GM21381 (cell line): ENCODE results near the gene DENND6A.
"Not testable (repeated sequence)": the region's sequence is repeated elsewhere in the genome, so short reads cannot be mapped to it uniquely, and the experiment has no call there.

Source experiments
- ATAC-seq: cut with Tn5 transposase; IDR thresholded peaks from one replicate; pipeline ENCODE4 v1.9.1; 2021; ENCODE audit warnings: mild to moderate bottlenecking, moderate library complexity; ENCODE audit not compliant: unreplicated experiment

Gene DENND6A, protein sequence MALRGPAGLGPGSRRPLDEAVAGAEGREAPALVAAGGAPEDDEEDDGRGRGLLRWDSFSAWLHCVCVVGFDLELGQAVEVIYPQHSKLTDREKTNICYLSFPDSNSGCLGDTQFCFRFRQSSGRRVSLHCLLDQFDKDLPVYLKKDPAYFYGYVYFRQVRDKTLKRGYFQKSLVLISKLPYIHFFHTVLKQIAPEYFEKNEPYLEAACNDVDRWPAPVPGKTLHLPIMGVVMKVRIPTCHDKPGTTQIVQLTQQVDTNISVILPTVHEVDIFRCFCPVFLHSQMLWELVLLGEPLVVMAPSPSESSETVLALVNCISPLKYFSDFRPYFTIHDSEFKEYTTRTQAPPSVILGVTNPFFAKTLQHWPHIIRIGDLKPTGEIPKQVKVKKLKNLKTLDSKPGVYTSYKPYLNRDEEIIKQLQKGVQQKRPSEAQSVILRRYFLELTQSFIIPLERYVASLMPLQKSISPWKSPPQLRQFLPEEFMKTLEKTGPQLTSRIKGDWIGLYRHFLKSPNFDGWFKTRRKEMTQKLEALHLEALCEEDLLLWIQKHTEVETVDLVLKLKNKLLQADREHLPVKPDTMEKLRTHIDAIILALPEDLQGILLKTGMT

DNA sequence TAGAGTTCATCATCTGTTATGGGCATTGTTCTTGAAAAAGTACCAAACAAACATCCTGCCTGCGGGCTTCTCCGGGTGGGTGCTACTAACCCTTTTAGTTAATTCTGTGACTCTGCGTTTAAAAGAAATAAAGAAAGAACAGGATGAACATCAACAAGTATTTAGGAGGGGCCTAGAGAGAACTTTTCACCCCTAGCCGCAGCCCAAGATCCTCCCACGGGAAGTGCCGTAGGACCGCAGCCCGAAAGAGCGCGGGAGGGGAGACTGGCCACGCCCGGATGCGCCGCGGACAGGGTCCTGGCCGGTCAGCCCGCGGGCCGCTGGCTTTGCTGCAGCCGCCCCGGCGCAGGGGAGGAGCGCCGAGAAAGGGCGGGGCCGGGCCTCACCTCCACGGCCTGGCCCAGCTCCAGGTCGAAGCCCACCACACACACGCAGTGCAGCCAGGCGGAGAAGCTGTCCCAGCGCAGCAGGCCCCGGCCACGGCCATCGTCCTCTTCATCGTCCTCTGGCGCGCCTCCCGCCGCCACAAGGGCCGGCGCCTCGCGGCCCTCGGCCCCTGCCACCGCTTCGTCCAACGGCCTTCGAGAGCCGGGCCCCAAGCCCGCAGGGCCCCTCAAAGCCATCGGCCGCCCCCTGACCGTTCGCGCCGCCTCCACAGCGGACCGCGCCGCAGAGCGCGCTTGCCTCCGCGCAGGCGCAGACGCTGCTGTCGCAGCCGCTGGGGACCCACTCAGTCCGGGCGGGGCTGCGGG, at the start of gene DENND6A:
Gene DENND6A, minus strand, starts transcription at position 682 of the 752 bp plus-strand sequence. Its CDS starts 59 bp downstream, at position 623.
- peak; percentile 80 for ATAC-seq

DNA sequence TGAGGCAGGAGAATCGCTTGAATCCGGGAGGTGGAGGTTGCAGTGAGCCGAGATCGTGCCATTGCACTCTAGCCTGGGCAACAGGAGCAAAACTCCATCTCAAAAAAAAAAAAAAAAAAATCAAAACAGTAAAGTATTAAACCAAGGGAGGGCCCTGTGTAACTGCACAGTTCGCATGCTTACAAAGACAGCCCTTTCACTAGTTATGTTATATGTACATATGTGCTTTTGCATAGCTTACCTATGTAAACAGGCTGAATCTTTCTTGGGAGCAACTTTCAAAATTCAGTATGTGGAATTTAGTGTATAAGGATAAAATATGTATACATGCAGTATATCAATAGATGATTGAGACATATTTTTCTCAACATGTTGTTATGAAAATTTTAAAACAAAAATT, 47.1 kb upstream of the DENND6A start:
- no peak for ATAC-seq

DNA sequence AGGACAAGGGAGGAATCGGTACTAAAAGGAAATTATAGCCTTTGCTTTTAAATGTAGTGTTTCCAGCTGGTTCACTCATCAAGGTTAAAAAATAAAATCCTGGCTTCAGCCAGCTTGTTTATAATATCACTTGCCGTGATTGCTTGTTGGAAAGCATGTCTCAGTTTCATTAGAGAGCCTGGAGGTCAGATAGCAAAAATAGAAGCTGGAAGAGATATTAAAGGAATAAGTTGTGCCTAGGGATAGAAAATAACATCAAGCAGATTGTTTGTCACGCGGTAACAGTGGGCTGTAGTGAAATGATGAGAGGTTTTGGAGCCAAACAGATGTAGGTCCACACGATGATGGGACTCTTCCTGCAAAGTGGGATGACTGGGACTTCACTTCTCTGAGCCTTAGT, 45.5 kb upstream of the DENND6A start:
- ATAC-seq: no peak

DNA sequence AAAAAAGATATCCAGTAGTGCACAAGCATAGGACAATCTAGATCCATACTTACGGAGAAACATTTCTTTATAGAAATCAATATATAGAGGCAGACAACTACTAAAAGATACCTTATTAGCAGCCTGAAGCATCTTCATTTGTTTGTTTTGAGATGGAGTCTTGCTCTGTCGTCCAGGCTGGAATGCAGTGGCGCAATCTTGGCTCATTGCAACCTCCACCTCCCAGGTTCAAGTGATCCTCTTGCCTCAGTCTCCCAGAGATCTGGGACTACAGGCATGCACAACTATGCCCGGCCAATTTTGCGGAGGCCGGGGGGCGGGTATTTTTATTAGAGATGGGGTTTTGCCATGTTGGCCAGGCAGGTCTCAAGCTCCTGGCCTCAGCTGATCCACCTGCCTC, 45.0 kb upstream of the DENND6A start:
- no peak for ATAC-seq

DNA sequence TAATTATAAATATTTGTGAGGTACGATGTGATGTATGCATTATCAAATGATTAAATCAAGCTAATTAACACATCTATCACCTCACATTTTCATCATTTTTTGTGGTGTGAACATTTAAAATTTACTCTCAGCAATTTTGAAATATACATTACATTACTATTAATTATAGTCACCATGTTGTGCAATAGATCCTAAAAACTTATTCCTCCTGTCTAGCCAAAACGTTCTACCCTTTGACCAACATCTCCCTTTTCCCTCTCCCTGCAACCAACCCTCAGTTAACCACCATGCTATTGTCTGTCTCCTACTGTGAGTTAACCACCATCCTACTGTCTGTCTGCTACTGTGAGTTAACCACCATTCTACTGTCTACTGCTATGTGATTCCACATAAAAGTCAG, 42.5 kb upstream of the DENND6A start:
- ATAC-seq: no peak

DNA sequence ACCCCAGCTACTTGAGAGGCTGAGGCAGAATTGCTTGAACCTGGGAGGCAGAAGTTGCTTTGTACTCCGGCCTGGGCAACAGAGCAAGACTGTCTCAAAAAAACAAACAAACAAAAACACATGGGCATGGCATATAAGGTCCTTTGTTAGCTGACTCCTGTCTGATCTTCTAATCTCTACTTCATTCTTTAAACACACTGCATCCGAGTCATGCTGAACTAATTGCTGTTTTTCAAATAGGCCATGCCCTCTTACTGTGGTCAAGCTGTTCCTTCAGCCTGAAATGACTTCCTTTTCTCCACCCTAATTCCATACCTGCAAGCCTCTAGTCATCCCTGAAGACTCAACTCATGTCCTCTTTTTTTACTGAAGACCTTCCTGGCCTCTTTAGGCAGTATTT, 40.9 kb upstream of the DENND6A start:
- ATAC-seq: no peak

DNA sequence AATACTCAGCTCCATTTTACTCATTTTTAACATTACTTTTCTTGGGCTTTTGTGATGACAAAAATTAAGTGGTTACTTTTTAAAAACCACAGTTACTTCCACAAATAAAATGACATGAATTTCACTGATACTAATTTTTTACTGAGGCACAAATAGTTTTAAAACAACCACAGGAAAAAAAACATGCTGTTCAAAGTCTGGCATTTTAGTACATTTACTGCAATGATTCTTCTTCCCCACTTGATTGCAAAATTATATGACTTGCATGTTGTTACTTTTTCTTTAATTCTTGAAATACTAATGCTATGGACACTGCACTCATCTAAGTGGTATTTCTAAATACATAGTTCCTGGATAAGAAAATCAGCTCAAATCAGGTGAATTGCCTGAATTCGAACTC, 38.4 kb upstream of the DENND6A start:
- no peak for ATAC-seq

DNA sequence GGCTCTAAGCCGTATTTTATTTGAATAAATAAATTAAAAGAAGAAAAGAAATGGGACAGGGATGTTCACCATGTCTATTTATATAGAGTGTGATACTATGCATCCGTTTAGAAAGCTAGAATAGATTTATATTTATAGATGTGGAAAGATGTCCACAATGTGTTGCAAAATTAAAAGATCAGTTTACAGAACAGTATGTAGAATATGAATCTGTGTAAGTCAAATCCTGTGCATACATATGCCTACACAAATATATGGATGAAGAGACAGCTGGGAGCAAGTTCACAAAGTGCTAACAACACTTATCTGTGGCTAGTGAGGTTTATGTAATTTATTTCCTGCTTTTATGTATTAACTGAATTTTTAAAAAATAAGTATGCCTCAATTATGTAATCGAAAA, 37.8 kb upstream of the DENND6A start:
- ATAC-seq: no peak

DNA sequence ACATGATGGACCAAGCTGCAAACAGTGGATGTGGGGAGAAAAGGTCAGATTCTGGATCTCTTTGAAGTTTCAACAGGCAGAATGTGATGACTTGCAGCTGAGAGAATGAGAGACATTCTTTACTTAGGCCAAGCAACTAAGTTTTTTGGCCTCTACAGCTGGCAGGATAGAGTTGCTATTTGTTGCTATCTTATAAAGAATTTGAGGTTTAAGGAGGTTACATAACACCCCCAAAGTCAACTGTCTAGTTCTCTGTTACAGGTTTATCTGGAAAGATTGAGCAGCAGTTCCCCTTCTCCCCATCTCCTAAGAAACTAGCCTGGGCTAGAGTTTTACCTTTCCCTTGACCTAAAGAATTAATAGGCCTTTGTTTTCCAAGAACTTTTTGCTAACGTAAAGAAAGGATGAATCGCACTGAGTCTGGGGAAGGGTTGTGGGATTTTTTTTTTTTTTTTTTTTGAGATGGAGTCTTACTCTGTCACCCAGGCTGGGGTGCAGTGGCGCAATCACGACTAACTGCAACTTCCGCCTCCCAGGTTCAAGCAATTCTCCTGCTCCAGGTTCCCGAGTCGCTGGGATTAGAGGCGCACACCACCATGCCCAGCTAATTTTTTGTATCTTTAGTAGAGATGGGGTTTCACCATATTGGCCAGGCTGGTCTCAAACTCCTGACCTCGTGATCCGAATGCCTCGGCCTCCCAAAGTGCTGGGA, 36.6 kb upstream of the DENND6A start:
- ATAC-seq: no peak

DNA sequence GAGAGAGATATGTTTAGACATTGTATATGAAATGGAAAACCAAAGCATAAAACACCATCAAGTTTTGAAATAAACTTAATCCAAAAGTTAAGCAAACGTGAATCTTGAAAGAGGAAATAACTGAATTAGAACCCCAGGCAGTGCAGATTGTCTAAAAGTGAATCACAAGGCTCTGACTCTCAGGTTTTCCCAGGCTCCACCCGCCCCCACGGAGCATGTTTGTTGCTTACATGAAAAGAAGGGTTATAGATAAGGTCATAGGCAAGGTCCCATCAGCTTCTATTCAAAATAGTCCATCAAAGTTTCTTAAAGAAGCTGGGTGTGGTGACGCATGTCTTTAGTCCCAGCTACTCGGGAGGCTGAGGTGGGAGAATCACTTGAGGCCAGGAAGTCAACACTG, 34.2 kb upstream of the DENND6A start:
- no peak for ATAC-seq

DNA sequence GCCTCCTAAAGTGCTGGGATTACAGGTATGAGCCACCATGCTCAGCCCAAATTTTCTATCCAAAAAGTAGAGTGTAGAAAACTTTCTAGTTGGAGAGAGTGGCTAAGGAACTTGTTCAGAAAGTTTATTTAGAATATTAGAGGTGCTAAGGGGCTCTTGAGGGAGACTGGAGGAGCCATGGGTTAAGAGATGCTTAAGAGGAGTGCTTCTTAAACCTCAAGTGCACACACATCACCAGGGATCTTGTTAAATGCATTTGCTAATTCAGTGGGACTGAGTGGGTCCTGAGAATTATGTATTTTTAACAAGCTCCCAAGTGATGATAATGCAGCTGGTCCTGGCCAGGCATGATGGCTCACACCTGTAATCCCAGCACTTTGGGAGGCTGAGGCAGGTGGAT, 33.5 kb upstream of the DENND6A start:
- no peak for ATAC-seq

DNA sequence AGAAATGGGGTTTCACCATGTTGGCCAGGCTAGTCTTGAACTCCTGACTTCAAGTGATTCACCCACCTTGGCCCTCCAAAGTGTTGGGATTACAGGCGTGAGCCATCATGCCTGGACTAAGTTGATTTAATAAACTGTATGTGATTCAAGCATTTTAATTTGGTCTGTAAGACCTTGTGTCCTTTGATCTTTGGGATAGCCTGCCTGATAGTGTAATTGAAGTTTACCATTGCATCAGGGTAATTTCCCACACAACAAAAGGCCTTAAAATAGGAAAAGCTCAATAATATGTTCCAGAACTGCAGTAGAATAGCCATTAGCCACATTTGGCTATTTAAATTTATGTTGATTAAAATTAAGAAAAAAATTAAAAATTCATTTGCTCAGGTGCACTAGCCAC, 25.2 kb upstream of the DENND6A start:
- ATAC-seq: no peak

DNA sequence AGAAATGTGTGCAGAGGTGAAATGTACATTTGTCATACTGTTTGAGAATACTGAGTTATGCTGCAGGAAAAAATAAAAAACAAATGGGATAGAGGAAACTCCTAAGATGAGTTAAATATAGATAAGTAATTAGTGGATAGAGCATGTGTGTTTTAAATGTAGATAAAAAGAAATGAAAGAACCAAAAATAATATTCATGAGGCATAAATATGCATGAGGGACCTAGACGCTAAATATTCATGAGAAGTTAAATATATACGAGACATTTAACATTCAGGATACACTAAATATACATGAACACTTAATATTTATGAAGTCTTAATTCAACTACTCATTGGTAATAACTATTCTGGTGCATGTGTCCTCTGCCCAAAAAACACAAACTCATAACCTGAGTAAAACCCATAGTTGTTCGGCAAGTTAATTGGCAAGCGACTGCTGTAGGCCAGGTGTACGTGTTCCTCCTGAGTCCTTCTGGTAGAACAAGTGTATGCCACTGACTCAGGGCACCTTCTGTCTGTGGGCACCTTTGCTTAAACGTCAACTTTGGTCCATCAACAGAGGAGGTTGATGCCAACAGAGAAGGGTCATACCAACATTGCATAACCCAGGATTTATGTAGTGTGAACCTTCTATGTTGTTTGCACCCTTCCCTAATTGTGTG, 24.5 kb upstream of the DENND6A start:
- no peak for ATAC-seq

DNA sequence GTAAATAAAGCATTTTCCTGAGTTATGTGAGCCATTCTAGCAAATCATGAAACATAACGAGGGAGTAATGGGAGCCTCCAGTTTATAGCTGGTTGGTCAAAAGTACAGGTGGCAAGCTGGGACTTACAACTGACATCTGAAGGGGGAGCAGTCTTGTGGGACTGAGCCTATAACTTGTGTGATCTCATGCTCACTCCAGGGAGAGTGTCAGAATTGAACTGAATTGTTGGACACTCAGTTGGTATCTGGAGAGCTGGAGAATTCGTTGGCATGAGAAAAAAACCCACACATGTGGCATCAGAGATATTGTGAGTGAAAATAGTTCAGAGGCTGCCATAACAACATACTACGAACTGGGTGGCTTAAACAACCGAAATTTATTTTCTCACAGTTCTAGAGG, 22.8 kb upstream of the DENND6A start:
- ATAC-seq: no peak

DNA sequence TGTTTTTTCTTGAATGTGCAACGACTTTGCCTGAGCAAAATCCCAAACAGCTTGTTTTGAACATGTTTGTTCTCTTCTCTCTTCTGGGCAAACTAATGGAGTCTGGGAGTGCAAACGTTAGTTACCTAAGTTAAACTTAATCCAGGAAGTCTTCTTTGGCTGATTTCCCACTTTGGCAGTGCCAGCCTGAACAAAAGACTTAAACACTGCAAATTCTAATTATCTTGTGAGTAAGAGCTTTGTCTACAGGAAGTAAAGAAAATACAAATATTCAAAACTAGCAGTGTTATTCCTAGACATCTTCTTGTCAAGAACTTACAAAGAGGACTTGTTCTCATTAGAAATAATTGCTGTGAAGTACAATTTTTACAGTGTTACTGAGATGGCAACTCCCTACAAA, 16.7 kb upstream of the DENND6A start:
- no peak for ATAC-seq

DNA sequence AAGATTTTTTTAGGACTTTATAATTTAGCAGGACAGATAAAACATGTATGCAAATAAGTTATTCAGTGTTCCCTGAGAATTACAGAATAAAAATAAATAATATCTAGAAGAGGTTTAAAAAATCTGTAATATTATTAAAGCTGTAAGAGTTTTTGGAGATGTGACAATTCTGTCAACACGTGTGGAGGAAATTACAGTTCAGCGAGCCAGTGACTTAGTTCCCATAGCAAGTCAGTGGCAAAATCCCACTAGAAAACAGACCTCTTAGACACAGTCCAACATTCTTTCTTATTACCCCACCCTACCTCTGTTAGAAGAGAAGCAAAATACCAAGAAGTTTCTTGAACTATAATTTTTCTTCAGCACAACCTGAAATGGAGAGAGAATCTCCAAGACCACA, 16.2 kb upstream of the DENND6A start:
- ATAC-seq: no peak

DNA sequence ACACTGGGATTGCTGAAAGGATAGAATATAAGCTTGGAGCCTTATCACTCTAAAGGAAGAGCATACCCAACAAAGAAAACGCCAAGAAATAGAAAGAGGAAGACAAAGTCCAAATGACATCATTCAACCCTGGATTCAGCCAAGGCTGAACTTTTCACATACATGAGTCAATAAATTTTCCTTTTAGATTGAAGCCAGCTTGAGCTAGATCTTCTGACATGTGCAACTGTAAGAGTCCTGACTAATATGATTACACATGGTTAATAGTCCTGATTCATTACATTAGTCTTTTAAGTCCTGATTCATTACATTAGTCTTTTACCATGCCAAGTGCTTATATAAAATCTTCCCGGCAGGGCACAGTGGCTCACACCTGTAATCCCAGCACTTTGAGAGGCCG, 13.6 kb upstream of the DENND6A start:
- ATAC-seq: no peak

DNA sequence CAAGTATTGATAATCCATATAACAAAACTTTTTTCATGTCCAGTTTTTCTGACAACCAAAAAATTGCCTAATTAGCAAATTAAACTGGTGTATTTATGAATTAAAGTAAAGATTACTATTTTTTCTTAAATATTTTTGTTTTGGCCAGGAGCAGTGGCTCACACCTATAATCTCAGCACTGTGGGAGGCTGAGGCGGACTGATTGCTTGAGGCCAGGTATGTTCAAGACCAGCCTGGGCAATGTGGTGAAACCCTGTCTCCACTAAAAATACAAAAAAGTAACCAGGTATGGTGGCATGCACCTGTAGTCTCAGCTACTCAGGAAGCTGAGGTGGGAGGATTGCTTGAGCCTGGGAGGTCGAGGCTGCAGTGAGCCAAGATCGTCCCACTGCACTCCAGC, 12.5 kb upstream of the DENND6A start:
- not testable (repeated sequence) for ATAC-seq

DNA sequence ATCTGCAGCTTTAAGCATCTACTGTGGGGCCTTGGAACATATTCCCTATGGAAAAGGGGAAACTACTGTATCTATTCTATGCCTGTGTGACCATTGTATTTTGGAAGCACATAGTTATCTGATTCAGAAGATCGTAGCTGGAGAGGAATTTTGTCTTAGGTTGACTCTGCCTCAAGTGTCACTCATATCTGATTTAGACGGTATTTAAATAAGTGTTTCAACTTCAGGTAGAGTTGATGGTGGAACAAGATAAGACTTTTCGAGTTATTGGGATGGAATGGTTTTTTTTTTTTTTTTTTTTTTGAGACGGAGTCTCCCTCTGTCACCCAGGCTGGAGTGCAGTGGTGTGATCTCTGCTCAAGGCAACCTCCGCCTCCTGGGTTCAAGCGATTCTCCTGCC, 8.9 kb upstream of the DENND6A start:
- ATAC-seq: no peak

DNA sequence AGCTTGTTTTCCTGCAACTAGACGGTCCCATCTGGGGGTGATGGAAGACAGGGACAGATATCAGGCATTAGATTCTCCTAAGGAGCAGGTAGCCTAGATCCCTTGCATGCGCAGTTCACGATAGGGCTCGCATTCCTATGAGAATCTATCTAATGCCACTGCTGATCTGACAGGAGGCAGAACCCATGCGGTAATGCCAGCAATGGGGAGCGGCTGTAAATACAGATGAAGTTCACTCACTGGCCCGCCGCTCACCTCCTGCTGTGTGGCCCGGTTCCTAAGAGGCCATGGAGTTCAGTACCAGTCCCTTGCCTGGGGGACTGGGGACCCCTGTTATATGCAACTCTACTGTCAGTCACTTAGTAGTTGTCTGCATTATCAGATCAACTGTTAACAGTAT, 7.9 kb upstream of the DENND6A start:
- ATAC-seq: no peak

DNA sequence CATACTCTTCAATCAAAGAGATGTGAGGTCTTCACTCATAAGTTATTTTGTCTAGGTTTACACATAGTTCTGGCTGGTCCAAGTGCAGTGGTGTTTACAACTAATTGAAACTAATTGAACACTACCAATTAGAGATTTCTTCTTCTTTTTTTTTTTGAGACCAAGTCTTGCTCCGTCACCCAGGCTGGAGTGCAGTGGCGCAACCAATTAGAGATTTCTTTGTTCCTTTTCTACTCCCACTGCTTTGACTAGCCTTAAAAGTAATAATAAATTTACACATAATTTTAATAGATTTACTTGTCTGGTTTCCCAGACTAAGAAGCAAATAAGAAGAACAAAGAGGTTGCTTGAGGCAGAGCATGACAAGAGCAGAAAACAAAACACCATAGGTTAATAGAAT, 6.7 kb upstream of the DENND6A start:
- no peak for ATAC-seq
